ENCODE results near the gene HIVEP1. TPM values are rescaled to one million over a fixed set of nuclear protein-coding genes. Genes with fewer than 3 reads are reported as not detected.
A peak's percentile ranks its signal among the peaks of the same experiment; 100 is the strongest.

The HIVEP1 gene
- total and polyA plus RNA-seq, 4 donors = 2.7 to 27.2 (median 6.2) TPM

DNA sequence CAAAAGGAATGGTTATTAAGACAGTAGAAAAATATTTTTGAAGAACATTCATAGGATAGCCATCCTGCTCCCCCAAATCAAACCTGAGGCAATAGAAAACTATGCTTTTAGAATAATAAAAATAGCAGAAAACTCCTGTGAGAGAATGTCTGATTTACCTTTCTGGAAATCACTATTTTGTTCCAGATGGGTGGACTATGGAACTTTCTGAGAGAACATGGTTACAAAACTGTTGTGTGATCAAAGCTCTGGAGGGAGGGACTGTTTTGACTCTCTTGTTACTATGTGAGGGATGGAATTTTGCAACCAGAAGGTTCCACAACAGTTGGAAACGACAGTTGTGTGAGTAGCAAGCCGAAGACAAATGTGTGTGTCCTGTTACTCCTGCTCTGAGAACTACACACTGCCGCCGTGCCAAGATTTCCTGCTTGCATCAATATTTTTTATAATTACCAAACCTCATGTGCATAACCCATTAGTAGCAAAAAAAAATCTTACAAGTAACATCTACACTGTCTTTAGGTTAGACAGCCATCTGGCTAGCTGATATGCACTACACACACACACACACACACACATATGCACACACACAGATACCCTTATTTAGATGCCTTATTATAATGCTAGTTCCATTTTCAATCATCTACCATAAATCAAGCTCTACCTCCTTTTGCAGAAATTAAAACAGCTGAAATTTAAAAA, 11.0 kb upstream of the HIVEP1 start:
- no peaks in the 10 kb centered on the region for H3K36me3 ChIP-seq (ENCODE audit: control insufficient read depth in 4 of 4, insufficient read depth in 3 of 4, low read depth in 1 of 4, low read length in 3 of 4)
- WGBS = 24% methylated on average over 4 of the region's 4 CpGs
- peak overlapping the region; percentile 88 to 95 for H3K27ac ChIP-seq (ENCODE audit: low read depth in 1 of 2, low read length in 2 of 2)
- H3K4me1 ChIP-seq (ENCODE audit: control insufficient read depth in 4 of 4, insufficient read depth in 4 of 4, low read length in 3 of 4) = peaks cover 0 to 11% (median 2%) of the 10 kb centered on the region in 4 donors
- H3K4me3 ChIP-seq (ENCODE audit: low read depth in 1 of 3, low read length in 3 of 3) = peak overlapping the region in 1 of 3 donors; percentile 17
- no peak for DNase-seq (ENCODE audit: low spot score)
- H3K27me3 ChIP-seq (ENCODE audit: control insufficient read depth in 4 of 4, insufficient read depth in 4 of 4, low read length in 3 of 4) = no peaks in the 10 kb centered on the region
- H3K9me3 ChIP-seq (ENCODE audit: control insufficient read depth in 4 of 4, low read length in 3 of 4) = no peaks in the 10 kb centered on the region
- peak overlapping the region; percentile 48 to 69 for H3K9ac ChIP-seq (ENCODE audit: low read depth in 1 of 2, low read length in 2 of 2)
- TF ChIP-seq HNF4G (IDR thresholded peaks at IDR 0.05) = peak; percentile 74
- peak in 1 of 2 donors; percentile 84 for TF ChIP-seq EGR1 (IDR thresholded peaks at IDR 0.05; ENCODE audit: low read depth in 2 of 2)
- TF ChIP-seq, protein P1, sequence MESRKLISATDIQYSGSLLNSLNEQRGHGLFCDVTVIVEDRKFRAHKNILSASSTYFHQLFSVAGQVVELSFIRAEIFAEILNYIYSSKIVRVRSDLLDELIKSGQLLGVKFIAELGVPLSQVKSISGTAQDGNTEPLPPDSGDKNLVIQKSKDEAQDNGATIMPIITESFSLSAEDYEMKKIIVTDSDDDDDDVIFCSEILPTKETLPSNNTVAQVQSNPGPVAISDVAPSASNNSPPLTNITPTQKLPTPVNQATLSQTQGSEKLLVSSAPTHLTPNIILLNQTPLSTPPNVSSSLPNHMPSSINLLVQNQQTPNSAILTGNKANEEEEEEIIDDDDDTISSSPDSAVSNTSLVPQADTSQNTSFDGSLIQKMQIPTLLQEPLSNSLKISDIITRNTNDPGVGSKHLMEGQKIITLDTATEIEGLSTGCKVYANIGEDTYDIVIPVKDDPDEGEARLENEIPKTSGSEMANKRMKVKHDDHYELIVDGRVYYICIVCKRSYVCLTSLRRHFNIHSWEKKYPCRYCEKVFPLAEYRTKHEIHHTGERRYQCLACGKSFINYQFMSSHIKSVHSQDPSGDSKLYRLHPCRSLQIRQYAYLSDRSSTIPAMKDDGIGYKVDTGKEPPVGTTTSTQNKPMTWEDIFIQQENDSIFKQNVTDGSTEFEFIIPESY (IDR thresholded peaks at IDR 0.05) = peak; percentile 43
- no peak for TF ChIP-seq NR2F2 (IDR thresholded peaks at IDR 0.05)
- TF ChIP-seq FOXA1 (IDR thresholded peaks at IDR 0.05) = peak; percentile 29
- peak; percentile 38 to 64 for TF ChIP-seq RAD21 (IDR thresholded peaks at IDR 0.05)
- TF ChIP-seq YY1 (IDR thresholded peaks at IDR 0.05) = peak; percentile 66
- TF ChIP-seq, protein P2, sequence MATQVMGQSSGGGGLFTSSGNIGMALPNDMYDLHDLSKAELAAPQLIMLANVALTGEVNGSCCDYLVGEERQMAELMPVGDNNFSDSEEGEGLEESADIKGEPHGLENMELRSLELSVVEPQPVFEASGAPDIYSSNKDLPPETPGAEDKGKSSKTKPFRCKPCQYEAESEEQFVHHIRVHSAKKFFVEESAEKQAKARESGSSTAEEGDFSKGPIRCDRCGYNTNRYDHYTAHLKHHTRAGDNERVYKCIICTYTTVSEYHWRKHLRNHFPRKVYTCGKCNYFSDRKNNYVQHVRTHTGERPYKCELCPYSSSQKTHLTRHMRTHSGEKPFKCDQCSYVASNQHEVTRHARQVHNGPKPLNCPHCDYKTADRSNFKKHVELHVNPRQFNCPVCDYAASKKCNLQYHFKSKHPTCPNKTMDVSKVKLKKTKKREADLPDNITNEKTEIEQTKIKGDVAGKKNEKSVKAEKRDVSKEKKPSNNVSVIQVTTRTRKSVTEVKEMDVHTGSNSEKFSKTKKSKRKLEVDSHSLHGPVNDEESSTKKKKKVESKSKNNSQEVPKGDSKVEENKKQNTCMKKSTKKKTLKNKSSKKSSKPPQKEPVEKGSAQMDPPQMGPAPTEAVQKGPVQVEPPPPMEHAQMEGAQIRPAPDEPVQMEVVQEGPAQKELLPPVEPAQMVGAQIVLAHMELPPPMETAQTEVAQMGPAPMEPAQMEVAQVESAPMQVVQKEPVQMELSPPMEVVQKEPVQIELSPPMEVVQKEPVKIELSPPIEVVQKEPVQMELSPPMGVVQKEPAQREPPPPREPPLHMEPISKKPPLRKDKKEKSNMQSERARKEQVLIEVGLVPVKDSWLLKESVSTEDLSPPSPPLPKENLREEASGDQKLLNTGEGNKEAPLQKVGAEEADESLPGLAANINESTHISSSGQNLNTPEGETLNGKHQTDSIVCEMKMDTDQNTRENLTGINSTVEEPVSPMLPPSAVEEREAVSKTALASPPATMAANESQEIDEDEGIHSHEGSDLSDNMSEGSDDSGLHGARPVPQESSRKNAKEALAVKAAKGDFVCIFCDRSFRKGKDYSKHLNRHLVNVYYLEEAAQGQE (IDR thresholded peaks at IDR 0.05) = peak; percentile 79
- TF ChIP-seq RXRA (IDR thresholded peaks at IDR 0.05) = peak; percentile 39 to 67
- no peak for TF ChIP-seq ATF3 (IDR thresholded peaks at IDR 0.05)
- peak; percentile 50 for TF ChIP-seq FOXA2 (IDR thresholded peaks at IDR 0.05)
- no peak for TF ChIP-seq CTCF (IDR thresholded peaks at IDR 0.05; ENCODE audit: low read depth, low read length, missing input control)
- peak; percentile 79 for TF ChIP-seq SP1 (IDR thresholded peaks at IDR 0.05)
- TF ChIP-seq, protein P3, sequence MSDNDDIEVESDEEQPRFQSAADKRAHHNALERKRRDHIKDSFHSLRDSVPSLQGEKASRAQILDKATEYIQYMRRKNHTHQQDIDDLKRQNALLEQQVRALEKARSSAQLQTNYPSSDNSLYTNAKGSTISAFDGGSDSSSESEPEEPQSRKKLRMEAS (IDR thresholded peaks at IDR 0.05) = peak; percentile 51
- TF ChIP-seq GABPA (IDR thresholded peaks at IDR 0.05 in 1 of 2, conservative IDR thresholded peaks at IDR 0.05 in 1 of 2) = peak in 1 of 2 donors; percentile 17
- TF ChIP-seq TAF1 (conservative IDR thresholded peaks at IDR 0.05) = peak; percentile 82
- peak; percentile 20 to 54 for TF ChIP-seq JUND (IDR thresholded peaks at IDR 0.05)
- peak; percentile 89 to 95 for TF ChIP-seq HNF4A (conservative IDR thresholded peaks at IDR 0.05)
